Glutamatergic neuron (in vitro differentiated cells): ENCODE data around the gene BLID. TPM values are rescaled to one million over a fixed set of nuclear protein-coding genes. Genes with fewer than 3 reads are reported as not detected.

ENCODE experiments used
- DNase-seq: peaks from one replicate; pipeline ENCODE4 v3.0.0; 2022
- H3K27ac Mint-ChIP-seq: one replicate; pipeline ENCODE4 v1.8.0; 2020; ENCODE audit warnings: mild to moderate bottlenecking, mixed read lengths, inconsistent platforms; ENCODE audit not compliant: unreplicated experiment
- H3K27me3 Mint-ChIP-seq: one replicate; pipeline ENCODE4 v1.8.0; 2020; ENCODE audit warnings: mild to moderate bottlenecking, moderate library complexity, mixed read lengths, inconsistent platforms; ENCODE audit not compliant: unreplicated experiment
- H3K36me3 Mint-ChIP-seq: one replicate; pipeline ENCODE4 v1.8.0; 2020; ENCODE audit warnings: mild to moderate bottlenecking, mixed read lengths, inconsistent platforms; ENCODE audit not compliant: unreplicated experiment
- H3K4me1 Mint-ChIP-seq: one replicate; pipeline ENCODE4 v1.8.0; 2020; ENCODE audit warnings: mild to moderate bottlenecking, low read depth, mixed read lengths, inconsistent platforms; ENCODE audit not compliant: unreplicated experiment
- H3K4me3 Mint-ChIP-seq: one replicate; pipeline ENCODE4 v1.8.0; 2020; ENCODE audit warnings: mild to moderate bottlenecking, mixed read lengths, inconsistent platforms; ENCODE audit not compliant: unreplicated experiment
- H3K9me3 Mint-ChIP-seq: one replicate; pipeline ENCODE4 v1.8.0; 2020; ENCODE audit warnings: mild to moderate bottlenecking, moderate library complexity, mixed read lengths, inconsistent platforms; ENCODE audit not compliant: unreplicated experiment
- CTCF ChIP-seq: fragments of 200-600 bp; sonication (generic); IDR thresholded peaks from one replicate; pipeline ENCODE4 v1.5.0; 2021; ENCODE audit not compliant: partially characterized antibody, unreplicated experiment
- total RNA-seq: library from RNA; stranded (reverse); fragmentation: NEBNext Ultra II Directional; extraction: Animal tissue kit (Norgen Biotek cat#: 25700); gene quantifications from one replicate; pipeline ENCODE4 v1.2.1, GENCODE V29; 2021; ENCODE audit not compliant: unreplicated experiment

The BLID gene
- total RNA-seq, 1 donor from 2014 or later, result not detected

- no peak overlapping the region for H3K27ac Mint-ChIP-seq
- H3K4me1 Mint-ChIP-seq, result peaks cover 6% of the 10 kb centered on the region
- no peak overlapping the region for H3K4me3 Mint-ChIP-seq
- no peak for DNase-seq
- no peaks in the 10 kb centered on the region for H3K36me3 Mint-ChIP-seq
- no peaks in the 10 kb centered on the region for H3K27me3 Mint-ChIP-seq
- TF ChIP-seq CTCF, result no peak
- H3K9me3 Mint-ChIP-seq, result no peaks in the 10 kb centered on the region
These were observed 17.6 kb downstream of the BLID start for GRCh38 chr11:122098261-122098980.

- no peak for TF ChIP-seq CTCF
- Mint-ChIP-seq H3K27me3 (no peaks in the 10 kb centered on the region), H3K36me3 (no peaks in the 10 kb centered on the region), H3K4me1 (peaks cover 6% of the 10 kb centered on the region), H3K27ac (no peak overlapping the region), H3K4me3 (no peak overlapping the region), H3K9me3 (no peaks in the 10 kb centered on the region)
- no peak for DNase-seq
These were observed 18.5 kb downstream of the BLID start for GRCh38 chr11:122097419-122098001.

- Mint-ChIP-seq H3K4me3 (no peak overlapping the region), H3K27ac (no peak overlapping the region), H3K4me1 (peaks cover 6% of the 10 kb centered on the region), H3K36me3 (no peaks in the 10 kb centered on the region), H3K9me3 (peaks cover 2% of the 10 kb centered on the region), H3K27me3 (no peaks in the 10 kb centered on the region)
- no peak for DNase-seq
- TF ChIP-seq CTCF, result no peak
These were observed 19.5 kb downstream of the BLID start for GRCh38 chr11:122096272-122097112.

- DNase-seq, result no peak
- Mint-ChIP-seq H3K27me3 (no peaks in the 10 kb centered on the region), H3K9me3 (peaks cover 2% of the 10 kb centered on the region), H3K36me3 (no peaks in the 10 kb centered on the region), H3K4me1 (peaks cover 4% of the 10 kb centered on the region), H3K4me3 (no peak overlapping the region), H3K27ac (no peak overlapping the region)
- TF ChIP-seq CTCF, result no peak
These were observed 20.2 kb downstream of the BLID start for GRCh38 chr11:122095681-122096262.
